Activated T-cell treated with anti-CD3 and anti-CD28 coated beads, Interleukin-2, amount 50 U/mL, for 1 hour (primary cell): ENCODE measurements around the gene FMO1.
A peak's percentile ranks its signal among the peaks of the same experiment; 100 is the strongest.
"Not testable (repeated sequence)": the region's sequence is repeated elsewhere in the genome, so short reads cannot be mapped to it uniquely, and the experiment has no call there.

Experiments used
- DNase-seq: peaks from one replicate; pipeline ENCODE4 v3.0.0-alpha.2; 2020

FMO1 gene

GRCh38 chr1:171286032-171286705, 37.9 kb downstream of the FMO1 start:
- DNase-seq = no peak

- DNase-seq = no peak
Observed at GRCh38 chr1:171290621-171291020, 42.3 kb downstream of the FMO1 start.

GRCh38 chr1:171292799-171293198, 44.5 kb downstream of the FMO1 start:
- no peak for DNase-seq

DNA sequence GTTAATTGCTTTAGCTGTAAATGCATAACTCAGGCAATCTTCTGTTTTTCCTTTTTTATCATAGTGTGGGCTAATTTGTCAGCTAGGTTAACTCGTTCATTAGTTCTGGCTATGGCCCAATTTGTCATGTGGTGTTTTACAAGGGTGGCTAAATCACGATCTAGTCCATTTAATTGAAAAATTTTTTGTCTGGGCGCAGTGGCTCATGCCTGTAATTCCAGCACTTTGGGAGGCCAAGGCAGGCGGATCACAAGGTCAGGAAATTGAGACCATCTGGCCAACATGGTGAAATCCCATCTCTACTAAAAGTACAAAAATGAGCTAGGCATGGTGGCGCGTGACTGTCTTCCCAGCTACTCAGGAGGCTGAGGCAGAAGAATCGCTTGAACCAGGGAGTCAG, 47.1 kb downstream of the FMO1 start:
- not testable (repeated sequence) for DNase-seq

GRCh38 chr1:171295821-171296220, 47.5 kb downstream of the FMO1 start:
- DNase-seq = no peak

- no peak for DNase-seq
Observed at GRCh38 chr1:171296897-171297296, 48.6 kb downstream of the FMO1 start.

DNA sequence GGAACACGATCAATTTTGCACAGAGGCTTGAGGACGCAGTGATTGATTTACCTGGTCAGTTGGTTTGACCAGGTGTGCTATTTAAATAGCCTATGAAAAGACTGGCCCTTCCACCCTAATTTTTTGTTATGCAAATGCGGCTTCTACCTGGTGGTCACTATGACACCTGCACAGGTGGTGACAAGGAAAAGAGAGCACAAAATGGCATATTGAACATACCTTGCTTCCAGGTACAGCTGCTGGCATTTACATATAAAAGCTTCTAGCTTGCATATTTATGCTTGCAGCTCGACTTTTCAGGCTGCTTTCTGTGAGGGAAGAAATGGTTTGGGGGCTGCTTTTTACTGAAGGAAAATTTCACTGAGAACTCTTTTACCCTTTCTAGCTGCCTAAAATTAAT, 50.4 kb downstream of the FMO1 start:
- DNase-seq = no peak

DNA sequence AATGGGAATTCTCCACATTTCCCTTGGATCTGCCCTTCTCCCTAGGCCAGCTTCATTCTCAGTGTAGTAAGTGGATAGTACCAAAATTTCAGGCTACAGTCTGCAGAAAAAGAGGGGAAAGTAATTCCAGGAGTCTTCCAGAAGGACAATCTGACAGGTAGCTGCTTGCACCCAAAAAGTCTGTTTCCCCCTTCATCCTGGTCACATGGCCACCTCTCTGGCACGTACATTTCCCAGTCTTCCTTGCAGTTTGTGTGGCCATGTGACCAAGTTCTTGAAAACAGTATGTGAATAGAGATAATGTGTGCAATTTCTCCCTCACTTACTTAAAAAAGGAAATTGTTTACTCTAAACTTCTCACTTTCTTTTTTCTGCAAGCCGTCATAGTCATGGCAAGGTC, 51.0 kb downstream of the FMO1 start:
- DNase-seq = no peak

- DNase-seq = no peak
Observed at GRCh38 chr1:171300401-171300800, 52.1 kb downstream of the FMO1 start.

DNA sequence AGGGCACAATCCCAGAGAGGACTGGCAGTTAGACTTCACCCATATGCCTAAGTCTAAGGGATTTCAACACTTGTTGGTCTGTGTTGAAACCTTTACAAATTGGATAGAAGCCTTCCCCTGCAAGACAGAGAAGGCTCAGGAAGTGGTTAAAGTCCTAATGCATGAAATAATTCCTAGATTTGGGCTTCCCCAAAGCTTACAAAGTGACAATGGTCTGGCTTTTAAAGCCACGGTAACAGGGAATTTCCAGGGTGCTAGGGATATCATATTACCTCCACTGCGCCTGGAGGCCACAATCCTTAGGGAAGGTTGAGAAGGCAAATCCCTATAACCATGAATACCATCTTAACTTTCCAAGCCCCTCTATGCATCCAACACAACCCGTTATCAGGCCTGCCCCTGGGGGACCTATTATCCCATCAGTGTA, 62.4 kb downstream of the FMO1 start:
- DNase-seq = no peak

DNA sequence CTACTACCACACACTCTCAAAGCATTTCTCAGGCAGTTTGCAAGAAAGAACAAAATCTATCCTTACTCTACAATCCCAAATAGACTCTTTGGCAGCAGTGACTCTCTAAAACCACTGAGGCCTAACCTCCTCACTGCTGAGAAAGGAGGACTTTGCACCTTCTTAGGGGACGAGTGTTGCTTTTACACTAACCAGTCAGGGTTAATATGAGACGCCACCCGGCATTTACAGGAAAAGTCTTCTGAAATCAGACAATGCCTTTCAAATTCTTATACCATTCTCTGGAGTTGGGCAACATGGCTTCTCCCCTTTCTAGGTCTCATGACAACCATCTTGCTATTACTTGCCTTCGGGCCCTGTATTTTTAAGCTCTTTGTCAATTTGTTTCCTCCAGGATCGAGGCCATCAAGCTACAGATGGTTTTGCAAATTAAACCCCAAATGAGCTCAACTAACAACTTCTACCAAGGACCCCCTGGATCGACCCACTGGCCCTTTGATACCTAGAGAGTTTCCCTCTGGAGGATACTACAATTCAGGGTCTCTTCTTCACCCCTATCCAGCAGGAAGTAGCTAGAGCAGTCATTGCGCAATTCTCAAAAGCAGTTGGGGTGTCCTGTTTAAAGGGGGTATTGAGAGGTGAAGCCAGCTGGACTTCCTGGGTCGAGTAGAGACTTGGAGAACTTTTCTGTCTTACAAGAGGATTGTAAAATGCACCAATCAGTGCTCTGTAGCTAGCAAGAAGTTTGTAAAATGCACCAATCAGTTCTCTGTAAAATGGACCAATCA, 63.7 kb downstream of the FMO1 start:
- DNase-seq = no peak

- no peak for DNase-seq
Observed at GRCh38 chr1:171313319-171313834, 65.1 kb downstream of the FMO1 start.

DNA sequence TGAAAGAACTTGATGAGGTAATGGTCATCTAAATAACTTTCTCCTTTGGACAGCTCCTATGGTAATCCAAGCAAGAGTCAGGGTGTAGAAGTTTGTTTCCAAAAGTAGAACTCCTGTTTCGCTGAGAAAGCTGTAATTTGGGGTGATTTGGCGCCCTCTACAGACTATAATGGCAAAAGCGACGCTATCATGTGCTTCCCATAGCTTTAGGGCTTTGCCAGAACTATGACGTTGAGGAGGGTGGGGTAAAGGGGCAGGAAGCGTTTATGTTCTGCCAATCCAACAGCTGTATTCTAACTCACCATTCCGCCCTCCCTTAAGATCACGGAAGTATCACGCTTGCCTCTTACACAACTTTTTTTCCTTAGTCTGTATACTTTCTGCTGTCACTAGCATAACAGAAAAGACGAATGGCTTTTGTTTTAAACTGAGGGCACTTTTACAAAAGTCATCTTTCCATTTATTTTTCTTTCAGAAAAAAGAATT, 65.6 kb downstream of the FMO1 start, which contains the start of gene FMO4:
TSS of gene FMO4 (plus strand) at position 349 of the 486 bp plus-strand sequence. CDS start 5,643 bp downstream, outside the sequence.
- peak; percentile 61 for DNase-seq

- no peak for DNase-seq
Observed at GRCh38 chr1:171329251-171329650, 81.0 kb downstream of the FMO1 start.

DNA sequence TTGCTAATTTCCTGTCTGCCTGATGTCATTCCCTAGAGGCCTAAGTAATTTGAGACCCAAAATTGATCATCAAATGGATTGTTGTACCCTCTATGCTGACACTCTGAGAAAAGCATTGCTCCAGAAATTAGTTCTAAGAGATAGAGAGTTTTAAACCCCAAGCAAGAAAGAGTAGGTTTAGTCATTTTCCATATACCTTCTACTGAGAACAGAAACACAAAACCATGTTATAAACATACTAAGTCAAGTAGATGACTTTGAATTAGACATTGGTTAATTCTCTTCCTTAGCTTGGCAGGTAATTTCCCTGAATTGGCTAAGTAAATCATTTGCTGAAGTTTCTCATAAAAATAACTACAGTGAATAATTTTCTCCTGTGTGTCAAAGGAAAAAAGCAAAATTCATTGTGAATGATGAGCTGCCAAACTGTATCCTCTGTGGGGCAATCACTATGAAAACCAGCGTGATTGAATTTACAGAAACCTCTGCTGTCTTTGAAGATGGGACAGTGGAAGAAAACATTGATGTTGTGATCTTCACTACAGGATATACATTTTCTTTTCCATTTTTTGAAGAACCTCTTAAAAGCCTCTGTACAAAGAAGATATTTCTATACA, 85.8 kb downstream of the FMO1 start:
- no peak for DNase-seq
